GM21367 (cell line): ENCODE measurements around the gene WASHC2A.
"Not testable (repeated sequence)": the region's sequence is repeated elsewhere in the genome, so short reads cannot be mapped to it uniquely, and the experiment has no call there.

Experiments
- ATAC-seq: cut with Tn5 transposase; IDR thresholded peaks from one replicate; pipeline ENCODE4 v1.9.1; 2021; ENCODE audit not compliant: unreplicated experiment

Gene WASHC2A

GRCh38 chr10:50063100-50063499 is 4.7 kb upstream of the WASHC2A start:
- no peak for ATAC-seq

- ATAC-seq, result not testable (repeated sequence)
Measured at GRCh38 chr10:50068352-50068659, 552 bp downstream of the WASHC2A start.

GRCh38 chr10:50075139-50075538 is 7.4 kb downstream of the WASHC2A start:
- ATAC-seq, result not testable (repeated sequence)

- not testable (repeated sequence) for ATAC-seq
Measured at GRCh38 chr10:50075544-50075943, 7.8 kb downstream of the WASHC2A start.

- ATAC-seq, result not testable (repeated sequence)
Measured at GRCh38 chr10:50091304-50091703, 23.6 kb downstream of the WASHC2A start.

- not testable (repeated sequence) for ATAC-seq
Measured at GRCh38 chr10:50092928-50093327, 25.2 kb downstream of the WASHC2A start.

GRCh38 chr10:50094630-50095029 is 26.9 kb downstream of the WASHC2A start:
- ATAC-seq, result not testable (repeated sequence)

GRCh38 chr10:50095402-50095801 is 27.6 kb downstream of the WASHC2A start:
- ATAC-seq, result not testable (repeated sequence)

- not testable (repeated sequence) for ATAC-seq
Measured at GRCh38 chr10:50096722-50097121, 29.0 kb downstream of the WASHC2A start.

GRCh38 chr10:50098645-50099044 is 30.9 kb downstream of the WASHC2A start:
- ATAC-seq, result not testable (repeated sequence)

GRCh38 chr10:50101139-50101582 is 33.4 kb downstream of the WASHC2A start:
- ATAC-seq, result not testable (repeated sequence)

GRCh38 chr10:50101747-50102146 is 34.0 kb downstream of the WASHC2A start:
- ATAC-seq, result not testable (repeated sequence)

- ATAC-seq, result peak; percentile 76
Measured at GRCh38 chr10:50102267-50102666, 34.5 kb downstream of the WASHC2A start.

- ATAC-seq, result not testable (repeated sequence)
Measured at GRCh38 chr10:50108999-50109698, 41.4 kb downstream of the WASHC2A start.

GRCh38 chr10:50112419-50113112 is 44.8 kb downstream of the WASHC2A start:
- ATAC-seq, result not testable (repeated sequence)

GRCh38 chr10:50126765-50127164 is 59.0 kb downstream of the WASHC2A start:
- ATAC-seq, result not testable (repeated sequence)

- ATAC-seq, result not testable (repeated sequence)
Measured at GRCh38 chr10:50127770-50128292, 60.1 kb downstream of the WASHC2A start.

- ATAC-seq, result not testable (repeated sequence)
Measured at GRCh38 chr10:50131245-50131965, 63.7 kb downstream of the WASHC2A start.

GRCh38 chr10:50132322-50132721 is 64.6 kb downstream of the WASHC2A start:
- ATAC-seq, result not testable (repeated sequence)

- ATAC-seq, result not testable (repeated sequence)
Measured at GRCh38 chr10:50132841-50133240, 65.1 kb downstream of the WASHC2A start.

- not testable (repeated sequence) for ATAC-seq
Measured at GRCh38 chr10:50143512-50144174, 75.9 kb downstream of the WASHC2A start.
